HUDEP-2 (cell line): ENCODE data around the gene MRPL9.

ENCODE experiments used
- DNase-seq, 76 experiments: peaks; one replicate each; lab custom pipeline; 2025; ENCODE audit not compliant: unreplicated experiment in 76 of 76; lab: John Stamatoyannopoulos, UW

MRPL9 gene

GRCh38 chr1:151713874-151714273 is 49.4 kb downstream of the MRPL9 start:
- no peak for DNase-seq

DNA sequence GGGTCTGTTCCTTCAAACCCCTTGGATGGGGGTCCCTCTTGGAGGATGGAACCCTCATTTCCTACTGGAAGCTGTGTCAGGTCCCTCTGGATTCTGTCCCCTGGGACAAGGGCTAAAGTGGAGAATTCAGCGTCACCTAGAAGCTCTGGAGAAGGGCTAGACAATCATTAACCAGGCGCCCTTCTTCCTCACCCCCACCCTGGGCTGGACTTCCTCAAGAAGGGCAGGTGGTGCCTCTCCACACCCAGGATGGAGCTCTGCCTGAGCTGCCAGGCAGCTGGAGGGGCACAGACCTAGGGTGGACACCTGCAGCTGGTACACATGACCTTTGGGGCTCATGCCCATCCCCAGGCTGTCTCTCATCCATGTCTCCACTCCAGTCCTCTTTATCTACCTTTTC is 50.3 kb downstream of the MRPL9 start:
- no peak for DNase-seq

GRCh38 chr1:151711951-151712350 is 51.3 kb downstream of the MRPL9 start:
- DNase-seq = no peak

GRCh38 chr1:151711044-151711800 is 52.1 kb downstream of the MRPL9 start:
- no peak for DNase-seq

DNA sequence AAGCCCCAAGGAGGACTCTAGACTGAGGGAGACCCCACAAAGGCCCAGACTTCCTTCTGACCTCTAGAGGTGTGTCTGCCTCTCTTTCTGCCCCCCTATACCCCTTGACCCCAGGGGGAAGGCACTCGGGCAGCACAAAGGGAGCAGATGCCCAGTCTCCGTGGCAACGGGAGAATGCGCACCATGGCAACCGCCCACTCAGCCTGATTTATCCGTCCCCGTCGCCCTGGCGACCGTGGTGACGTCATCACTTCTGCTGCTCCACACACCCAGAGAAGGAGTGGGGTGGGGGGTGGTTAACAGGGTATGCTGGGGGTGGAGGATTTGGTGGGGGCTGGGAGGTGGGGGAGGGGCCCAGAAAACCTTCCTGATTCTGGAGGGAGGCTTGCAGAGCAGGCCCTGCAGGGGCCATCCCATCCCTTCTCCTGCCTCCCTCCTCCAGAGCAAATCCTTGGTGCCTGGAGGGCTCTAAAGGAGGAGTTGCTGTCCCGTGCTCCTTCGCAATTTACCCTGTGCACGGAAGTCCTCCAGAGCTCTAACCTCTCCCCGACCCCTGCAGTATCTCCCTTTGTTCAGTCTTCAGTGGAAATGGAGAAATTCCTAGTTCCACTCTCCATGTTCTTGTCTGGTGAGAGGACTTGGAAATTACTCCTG is 53.0 kb downstream of the MRPL9 start:
- DNase-seq = peak in 14 of 76 experiments; percentile 3 to 44 (median 14)
